GM12878 (cell line): ENCODE results near the gene MAP2K2. TPM values are rescaled to one million over a fixed set of nuclear protein-coding genes. Genes with fewer than 3 reads are reported as not detected.

Source experiments
- ATAC-seq: fragments of 200-7000 bp; cut with Tn5 transposase; 3 replicates; pipeline ENCODE4 v1.9.1; 2020; ENCODE audit warnings: mild to moderate bottlenecking, moderate library complexity
- BruUV-seq: library from RNA; stranded (reverse); fragments of 400-500 nt; replicated peaks from 2 replicates; lab custom pipeline; 2021; lab: Mats Ljungman, UMichigan
- CTCF ChIA-PET: fragments of 300-600 bp; sonication (Branson Sonifier 250); formaldehyde crosslinking; extraction: SDS; loops from one replicate; lab custom pipeline; 2021; ENCODE audit warnings: inconsistent platforms; lab: Yijun Ruan, JAX
- POLR2A ChIA-PET: fragments of 350-600 bp; formaldehyde crosslinking; extraction: SDS; loops from one replicate; lab custom pipeline; 2021; ENCODE audit warnings: inconsistent platforms; lab: Charles Lee
- RAD21 ChIA-PET: fragments of 300-600 bp; sonication (Branson Sonifier 250); formaldehyde crosslinking; loops from one replicate; lab custom pipeline; 2023; ENCODE audit warnings: antibody characterized with exemption; ENCODE audit not compliant: unreplicated experiment; lab: Charles Lee
- SMC1A ChIA-PET: fragments of 300-600 bp; sonication (Branson Sonifier 250); formaldehyde crosslinking; loops from one replicate; lab custom pipeline; 2023; ENCODE audit not compliant: unreplicated experiment, uncharacterized antibody; lab: Charles Lee
- DNase-seq: peaks from one replicate; pipeline ENCODE4 v3.0.0-alpha.2; 2011; ENCODE audit warnings: low read depth, low spot score
- FAIRE-seq: peaks from 3 replicates; lab custom pipeline; 2011; peaks lifted over from hg19 to GRCh38; lab: Jason Lieb, UNC
- H2AFZ ChIP-seq: 2 replicates; pipeline ENCODE4 v1.6.0; 2011; ENCODE audit warnings: low read depth, low read length, control low read depth; ENCODE audit not compliant: control insufficient read depth
- H3K27ac ChIP-seq: 2 replicates; pipeline ENCODE4 v1.5.1; 2011; ENCODE audit warnings: control low read depth; ENCODE audit not compliant: control insufficient read depth, insufficient read depth
- H3K27me3 ChIP-seq, 2 experiments: replicated peaks in 1 of 2; 2 replicates each; pipeline versions ENCODE4 v1.6.0 to v1.6.1; 2011; ENCODE audit warnings: low read length in 1 of 2; ENCODE audit not compliant: control insufficient read depth in 2 of 2, insufficient read depth in 2 of 2
- H3K36me3 ChIP-seq, 2 experiments: 2 replicates each; pipeline ENCODE4 v1.5.1; 2011; ENCODE audit warnings: low read length in 1 of 2; ENCODE audit not compliant: control insufficient read depth in 2 of 2, insufficient read depth in 2 of 2
- H3K4me1 ChIP-seq: 2 replicates; pipeline ENCODE4 v1.6.1; 2011; ENCODE audit warnings: mild to moderate bottlenecking, low read length, moderate library complexity, mixed read lengths; ENCODE audit not compliant: control insufficient read depth, insufficient read depth
- H3K4me2 ChIP-seq: 2 replicates; pipeline ENCODE4 v1.6.0; 2011; ENCODE audit warnings: control low read depth; ENCODE audit not compliant: control insufficient read depth, insufficient read depth
- H3K4me3 ChIP-seq: fragments of 200-600 bp; sonication (generic); 2 replicates; pipeline ENCODE4 v1.5.1; 2016
- H3K79me2 ChIP-seq: 2 replicates; pipeline ENCODE4 v1.6.0; 2011; ENCODE audit warnings: low read length; ENCODE audit not compliant: control insufficient read depth, insufficient read depth
- H3K9ac ChIP-seq: 2 replicates; pipeline ENCODE4 v1.8.0; 2011; ENCODE audit warnings: low read length, control low read depth, mixed read lengths; ENCODE audit not compliant: control insufficient read depth, insufficient read depth
- H3K9me3 ChIP-seq: replicated peaks from 3 replicates; pipeline ENCODE4 v1.5.1; 2011; ENCODE audit warnings: mild to moderate bottlenecking, low read length; ENCODE audit not compliant: control insufficient read depth, insufficient read depth
- H4K20me1 ChIP-seq: 2 replicates; pipeline ENCODE4 v1.6.0; 2011; ENCODE audit not compliant: control insufficient read depth, insufficient read depth
- BHLHE40 ChIP-seq, 2 experiments: fragments of 450-650 bp in 1 of 2; IDR thresholded peaks; 2 replicates each; pipeline ENCODE4 v1.6.1; 2011 to 2017; ENCODE audit warnings: low read depth in 2 of 2, borderline replicate concordance in 1 of 2, improper control_type of control experiment in 1 of 2, low read length in 1 of 2, mild to moderate bottlenecking in 1 of 2
- CEBPB ChIP-seq, 2 experiments: fragments of 150-350 bp in 1 of 2; IDR thresholded peaks; 2 replicates each; pipeline ENCODE4 v1.6.1; 2012 to 2014; ENCODE audit warnings: low read depth in 2 of 2, low read length in 2 of 2, borderline replicate concordance in 1 of 2, inconsistent platforms in 1 of 2
- CTCF ChIP-seq, 3 experiments: IDR thresholded peaks in 2 of 3; conservative IDR thresholded peaks in 1 of 3; 2 replicates each; pipeline ENCODE4 v1.5.1; 2011; ENCODE audit warnings: low read depth in 3 of 3, low read length in 3 of 3, mild to moderate bottlenecking in 3 of 3, control low read depth in 2 of 3, moderate library complexity in 2 of 3, inconsistent platforms in 1 of 3, mixed read lengths in 1 of 3; ENCODE audit not compliant: control insufficient read depth in 2 of 3, insufficient read depth in 1 of 3; ENCODE audit errors: extremely low read depth in 1 of 3
- IKZF1 ChIP-seq: fragments of 450-650 bp; conservative IDR thresholded peaks from 2 replicates; pipeline ENCODE4 v1.6.1; 2017; ENCODE audit warnings: antibody characterized with exemption, mild to moderate bottlenecking
- LARP7 ChIP-seq: fragments of 450-650 bp; IDR thresholded peaks from 2 replicates; pipeline ENCODE4 v1.6.1; 2017; ENCODE audit warnings: mild to moderate bottlenecking
- POLR2AphosphoS5 ChIP-seq: IDR thresholded peaks from 2 replicates; pipeline ENCODE4 v1.6.1; 2011; ENCODE audit warnings: mild to moderate bottlenecking, low read length, inconsistent platforms
- SIN3A ChIP-seq: IDR thresholded peaks from 2 replicates; pipeline ENCODE4 v1.6.1; 2012; ENCODE audit warnings: low read depth, low read length, improper control_type of control experiment
- WGBS: methylation state at CpG from one replicate; pipeline ENCODE4 v1.1.6; 2016; ENCODE audit warnings: low lambda C conversion rate; ENCODE audit not compliant: insufficient replicate concordance, insufficient coverage; ENCODE audit errors: missing lambda C conversion rate; 5-methylcytosine and 5-hydroxymethylcytosine counted together
- in situ Hi-C: fragments of 300-500 bp; cut with MboI; formaldehyde crosslinking; loops from 9 replicates; pipeline ENCODE4 v1.14.3; 2018; ENCODE audit warnings: mixed read lengths
- intact Hi-C: fragments of 100-400 bp; cut with micrococcal nuclease; formaldehyde crosslinking; loops from one replicate; pipeline ENCODE4 v1.14.2; 2022; ENCODE audit not compliant: unreplicated experiment
- polyA plus RNA-seq, 11 experiments: library from polyadenylated mRNA; depleted of rRNA in 4 of 11; unstranded in 6 of 11; stranded (reverse) in 5 of 11; fragments of >200 nt; fragmentation: Nextera tagmentation in 4 of 11; fragmentation: Illumina TruSeq in 1 of 11; extraction: Ambion mirVana in 4 of 11; extraction: Trizol in 1 of 11; gene quantifications; 1 replicate in 1 of 11; 2 replicates in 10 of 11; pipeline versions ENCODE4 v1.2.1 to v1.2.3, GENCODE V29; 2011 to 2016; ENCODE audit warnings: inconsistent platforms in 2 of 11, missing spikeins in 2 of 11, low read depth in 1 of 11
- total RNA-seq, 4 experiments: library from RNA; depleted of rRNA in 3 of 4; stranded (reverse); fragments of >200 nt in 3 of 4; fragmentation: Illumina TruSeq in 1 of 4; extraction: Trizol in 1 of 4; gene quantifications; 2 replicates each; pipeline versions ENCODE4 v1.2.1 to v1.2.3, GENCODE V29; 2013 to 2021

Gene MAP2K2
- total and polyA plus RNA-seq, 10 of the 15 experiments (the other 5 are each of a cell fraction or from before 2014, with no cell fraction given) = 1.00 to 210 (median 53.5) TPM

DNA sequence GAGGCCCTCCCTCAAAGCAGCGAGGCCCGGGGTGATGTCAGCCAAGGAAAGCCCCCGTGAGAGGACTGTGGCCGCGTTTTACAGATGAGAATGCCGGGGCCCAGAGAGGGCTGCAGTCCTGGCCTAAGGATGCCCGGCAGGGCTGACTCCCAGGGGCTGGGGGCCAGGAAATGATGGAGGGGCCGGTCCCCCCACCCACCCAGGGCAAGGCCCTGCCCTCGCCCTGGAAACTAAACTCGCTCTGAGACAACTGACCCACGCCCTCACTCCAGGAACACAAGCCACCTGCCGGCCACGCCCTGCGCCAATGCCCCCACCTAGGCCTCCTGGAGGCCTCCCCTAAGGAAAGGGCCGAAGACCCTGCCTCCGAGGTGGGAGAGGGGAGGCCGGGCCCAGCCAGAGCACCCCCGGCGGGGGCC, 64.5 kb downstream of the MAP2K2 start:
- POLR2A ChIA-PET = interaction anchor here (0.5 to 3.2 kb wide), 11 partner anchors 15 to 283 kb away, joined by 3 to 15 read pairs (median 5); partner anchors contain the start of genes EEF2 and PIAS4
- under 1% methylated on average over 15 of the region's 19 CpGs for WGBS

More for the DNA sequence above, 64.5 kb downstream of the MAP2K2 start:
- Histone ChIP-seq H3K4me1 (peaks cover 29% of the 10 kb centered on the region), H2AFZ (no peak overlapping the region), H3K79me2 (peaks cover 87% of the 10 kb centered on the region), H3K9me3 (no peaks in the 10 kb centered on the region)
- ChIA-PET CTCF (interaction anchor here (1.2 to 3.1 kb wide), 4 partner anchors 57 to 80 kb away, joined by 3 to 12 read pairs (median 8); partner anchors contain the start of gene EEF2), RAD21 (interaction anchor here (1.2 to 2.6 kb wide), 4 partner anchors 50 to 80 kb away, joined by 3 to 10 read pairs (median 4); no protein-coding TSS in a partner anchor)
- BruUV-seq = no TSS peak
- no peak for TF ChIP-seq LARP7
- TF ChIP-seq CEBPB (IDR thresholded peaks at IDR 0.05; ENCODE audit: borderline replicate concordance in 1 of 2, low read depth in 2 of 2, low read length in 2 of 2) = no peak
- 0 out of 2 replicates have a peak, but pooled peaks have one; percentile 14 for TF ChIP-seq IKZF1
- TF ChIP-seq SIN3A = 0 out of 2 replicates have a peak, but pooled peaks have one; percentile 1
- 0 out of 2 replicates have a peak, but pooled peaks have one; percentile 8 for TF ChIP-seq POLR2AphosphoS5
- TF ChIP-seq CTCF (IDR thresholded peaks at IDR 0.05 in 2 of 3, conservative IDR thresholded peaks at IDR 0.05 in 1 of 3; ENCODE audit: control insufficient read depth in 2 of 3, extremely low read depth in 1 of 3, insufficient read depth in 1 of 3, low read depth in 3 of 3, low read length in 3 of 3) = 0 out of 6 replicates have a peak, but pooled peaks of 1 of the 3 experiments have one; percentile 1
- no peak for TF ChIP-seq BHLHE40 (IDR thresholded peaks at IDR 0.05; ENCODE audit: borderline replicate concordance in 1 of 2, low read depth in 2 of 2, low read length in 1 of 2)
- TF ChIP-seq, all 136 proteins: peak for 4
- H3K4me2 ChIP-seq = peak overlapping the region; percentile 98
- intact Hi-C loops = no loop called here
- peak; percentile 31 for ATAC-seq
- SMC1A ChIA-PET = interaction anchor here (1.9 kb wide), 1 partner anchor 56 kb away, joined by 5 read pairs; no protein-coding TSS in a partner anchor
- DNase-seq = no peak
- H3K27ac ChIP-seq = peak overlapping the region; percentile 87
- peak overlapping the region; percentile 75 for H3K9ac ChIP-seq
- H3K4me3 ChIP-seq = peak overlapping the region; percentile 58
- peaks cover 9 to 22% of the 10 kb centered on the region in 2 experiments; a peak in 3 of 4 replicates for H3K36me3 ChIP-seq
- H3K27me3 ChIP-seq = no peaks in the 10 kb centered on the region
- H4K20me1 ChIP-seq = peaks cover 18% of the 10 kb centered on the region
- in situ Hi-C loops = no loop called here
- no peak for FAIRE-seq
